Suprapubic skin (tissue), 3 donors: Measurements from ENCODE around the gene ADM2.

Experiments
- CTCF ChIP-seq, 2 donors: fragments of 200-600 bp in 1 of 2; fragments of 450-650 bp in 1 of 2; sonication (generic) in 1 of 2; IDR thresholded peaks; one replicate each; pipeline ENCODE4 v1.5.1; 2016 to 2019; ENCODE audit warnings: antibody characterized with exemption in 2 of 2, mild to moderate bottlenecking in 1 of 2, moderate library complexity in 1 of 2
- POLR2A ChIP-seq, 2 donors: fragments of 450-650 bp; IDR thresholded peaks; one replicate each; pipeline ENCODE4 v1.6.1; 2017; ENCODE audit warnings: antibody characterized with exemption in 2 of 2, mild to moderate bottlenecking in 2 of 2, moderate library complexity in 2 of 2

GRCh38 chr22:50527921-50528681 is 46.8 kb downstream of the ADM2 start:
- TF ChIP-seq POLR2A (IDR thresholded peaks at IDR 0.05) = no peak
- TF ChIP-seq CTCF (IDR thresholded peaks at IDR 0.05) = no peak
